Measurements from ENCODE around the gene CTRB1.
A peak's percentile ranks its signal among the peaks of the same experiment; 100 is the strongest.
"Not testable (repeated sequence)": the region's sequence is repeated elsewhere in the genome, so short reads cannot be mapped to it uniquely, and the experiment has no call there.

The CTRB1 gene

DNA sequence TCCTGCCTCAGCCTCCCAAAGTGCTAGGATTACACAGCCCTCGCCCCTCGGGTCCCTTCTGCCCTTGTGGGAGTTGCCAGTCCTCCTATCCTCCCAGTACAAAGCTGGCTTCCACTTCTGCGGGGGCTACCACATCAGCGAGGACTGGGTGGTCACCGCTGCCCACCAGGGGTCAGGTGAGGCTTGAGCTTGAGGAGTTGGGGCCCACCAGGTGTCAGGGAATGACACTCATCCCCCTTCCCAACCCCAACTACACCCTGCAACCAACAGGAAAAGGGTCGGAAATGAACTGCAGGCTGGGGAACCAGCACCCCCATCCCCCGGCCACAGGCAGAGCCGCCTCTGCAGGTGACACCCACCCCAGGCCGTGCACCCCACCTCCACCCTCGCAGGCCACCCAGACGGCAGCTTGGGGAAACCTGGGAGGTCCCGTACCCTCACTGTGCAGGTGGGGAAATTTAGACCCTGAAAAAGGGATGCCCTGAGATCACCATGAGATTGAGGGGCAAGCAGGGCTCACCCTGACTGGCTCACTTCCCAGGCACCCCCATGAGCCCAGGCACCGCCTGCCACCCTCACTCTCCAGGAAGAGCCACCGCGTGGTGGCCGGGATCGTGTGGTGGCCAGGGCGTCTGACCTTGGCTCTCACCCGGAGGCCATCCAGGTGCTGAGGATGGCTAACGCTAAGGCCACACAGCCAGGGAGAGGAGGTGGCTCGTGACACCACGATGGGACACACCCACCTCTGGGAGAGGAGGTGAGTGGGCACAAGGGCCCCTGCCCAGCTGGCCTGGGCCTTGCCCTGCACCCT, 8.0 kb downstream of the CTRB1 start:
- DNase-seq, result no peak

DNA sequence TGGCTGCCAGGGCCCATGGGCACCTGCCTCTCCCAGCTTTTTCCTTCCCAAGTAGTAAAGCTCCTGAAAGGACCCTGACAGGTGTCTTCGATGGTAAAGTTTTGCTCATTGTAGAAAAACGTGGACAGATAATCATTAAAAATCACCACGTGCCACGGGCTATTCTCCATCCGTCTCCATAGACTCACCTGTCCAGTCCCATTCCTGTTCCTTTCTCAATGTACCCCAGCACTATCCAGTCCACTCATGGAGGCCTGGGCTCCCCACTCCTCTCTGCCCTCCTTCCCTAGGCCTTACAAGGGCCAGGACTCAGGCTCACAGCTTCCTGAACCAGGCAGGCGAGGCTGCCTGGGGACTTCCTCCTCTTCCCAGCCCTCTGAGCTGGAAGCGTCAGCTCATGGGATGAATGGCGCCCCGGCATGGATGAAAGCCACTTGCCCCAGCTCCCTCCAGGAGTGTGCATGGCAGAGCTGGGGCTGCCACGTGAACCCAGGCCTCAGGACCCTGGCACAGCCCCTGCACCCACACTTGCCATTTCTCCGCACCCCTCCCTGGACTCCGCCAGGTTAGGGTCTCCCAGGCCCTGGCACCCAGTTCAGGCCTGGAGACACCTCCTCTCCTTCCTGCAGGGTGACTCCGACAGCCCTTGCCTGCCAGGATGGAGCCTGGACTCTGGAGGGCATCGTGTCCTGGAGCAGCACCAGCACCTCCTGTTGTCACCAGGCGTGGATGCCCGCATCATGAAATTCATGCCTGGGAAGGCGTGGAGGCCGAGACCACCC, 8.8 kb downstream of the CTRB1 start:
- no peak for DNase-seq

DNA sequence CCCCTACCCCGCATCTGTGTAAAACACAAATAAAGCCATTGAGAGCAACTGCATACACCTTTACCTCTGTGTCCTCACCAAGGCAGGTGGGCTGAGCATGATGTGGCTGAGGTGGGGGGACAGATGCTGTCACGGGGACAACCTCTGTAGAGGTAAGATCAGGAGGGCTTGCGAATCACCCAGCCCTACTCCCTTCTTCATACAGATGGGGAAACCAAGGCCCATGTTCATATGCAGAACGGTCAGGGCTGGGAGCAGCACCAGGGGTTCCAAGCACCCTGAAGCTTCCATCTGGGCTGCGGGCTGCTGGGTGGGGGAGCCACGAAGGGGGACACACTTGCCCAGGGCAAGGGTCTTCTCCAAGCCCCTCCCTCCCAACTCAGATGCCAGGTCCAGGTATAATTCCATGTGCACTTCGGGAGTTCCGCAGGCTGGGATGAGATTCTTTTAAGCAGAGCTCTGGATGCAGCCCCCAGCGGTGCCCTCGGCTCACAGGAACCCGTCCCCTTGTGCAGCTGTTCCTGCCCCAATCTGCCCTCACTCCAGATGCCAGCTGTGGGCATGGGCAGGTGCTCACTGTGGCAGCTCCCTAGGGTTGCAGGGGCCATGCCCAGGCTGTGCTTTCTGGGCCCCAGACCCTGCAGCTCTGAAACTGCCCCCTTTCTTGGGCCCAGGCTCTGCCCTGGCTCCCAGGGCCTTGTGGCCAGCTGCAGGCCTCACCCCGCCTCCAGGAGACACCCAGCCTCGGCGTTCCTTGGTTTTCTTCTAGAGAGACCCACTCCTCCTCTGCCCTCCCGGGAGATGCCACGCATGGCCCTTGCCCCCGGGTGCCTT, 9.6 kb downstream of the CTRB1 start:
- DNase-seq, result no peak

- DNase-seq, result no peak
Measured at GRCh38 chr16:75229172-75230031, 10.6 kb downstream of the CTRB1 start.

- no peak for DNase-seq
Measured at GRCh38 chr16:75230471-75231110, 11.8 kb downstream of the CTRB1 start.

DNA sequence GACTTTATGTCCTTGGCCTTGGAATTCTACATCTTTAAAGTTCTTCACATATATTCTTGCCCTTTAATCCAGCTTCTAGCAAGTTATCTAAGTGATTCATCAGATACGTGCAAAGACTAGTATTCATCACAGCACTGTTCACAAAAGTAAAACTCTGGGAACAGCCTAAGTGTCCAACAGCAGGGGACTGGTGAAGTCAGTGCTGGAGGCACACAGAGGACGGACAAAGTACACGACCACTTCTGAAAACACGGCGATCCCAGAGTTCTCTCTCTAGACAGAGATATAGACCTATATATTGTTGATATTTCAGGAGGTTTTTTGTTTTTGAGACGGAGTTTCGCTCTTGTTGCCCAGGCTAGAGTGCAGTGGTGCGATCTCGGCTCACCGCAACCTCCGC, 12.8 kb downstream of the CTRB1 start:
- no peak for DNase-seq

DNA sequence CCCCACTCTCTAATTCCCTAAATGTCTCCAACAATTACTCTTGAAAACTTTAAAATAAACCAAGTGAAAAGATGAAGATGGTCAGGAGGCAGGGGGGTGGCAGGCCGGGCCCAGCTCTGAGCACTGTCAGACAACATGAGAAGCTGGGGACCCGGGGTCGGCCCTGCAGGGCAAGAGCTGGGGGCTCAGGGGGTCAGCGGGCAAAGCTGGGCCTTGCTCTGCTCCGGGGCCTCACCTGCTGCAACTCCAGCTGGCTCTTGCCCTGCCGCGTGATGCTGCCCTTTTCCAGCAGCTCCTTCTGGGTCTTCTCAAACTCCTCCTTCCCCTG, 14.8 kb downstream of the CTRB1 start:
- no peak for DNase-seq

- DNase-seq, result peak in 1 of 2 donors; percentile 18
Measured at GRCh38 chr16:75234856-75235696, 16.3 kb downstream of the CTRB1 start.

- DNase-seq, result no peak
Measured at GRCh38 chr16:75235721-75236193, 17.0 kb downstream of the CTRB1 start.

- DNase-seq, result no peak
Measured at GRCh38 chr16:75236232-75236631, 17.4 kb downstream of the CTRB1 start.

DNA sequence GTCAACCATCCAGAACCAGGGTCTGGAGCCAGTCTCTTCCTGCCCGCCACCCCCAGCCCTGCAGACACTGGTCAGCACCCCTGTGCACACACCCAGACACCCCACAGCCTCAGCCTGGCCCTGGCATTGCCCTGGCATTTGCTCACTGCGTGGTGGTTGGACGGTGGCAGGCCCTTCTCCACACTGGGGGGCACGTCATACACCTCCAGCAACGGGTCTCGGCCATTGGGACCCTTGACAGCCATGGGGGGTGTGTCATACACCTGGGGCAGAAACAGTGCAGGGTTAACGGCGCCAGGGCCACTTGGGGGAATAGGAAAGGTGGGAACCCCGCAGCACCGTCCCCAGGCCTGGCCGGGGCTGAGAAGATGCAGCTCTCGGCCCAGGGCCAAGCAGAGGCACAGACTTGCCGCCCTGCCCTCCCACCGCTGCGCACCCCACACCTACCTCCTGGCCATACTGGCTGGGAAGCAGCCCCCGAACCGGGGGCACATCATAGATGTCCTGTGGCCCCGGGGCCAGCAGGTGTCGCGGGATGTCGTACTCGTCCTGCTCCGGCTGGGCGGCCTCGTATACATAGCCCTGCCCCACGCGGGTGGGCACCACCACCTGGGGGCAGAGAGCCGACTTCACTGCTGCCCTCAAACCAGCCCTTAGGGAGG, 18.1 kb downstream of the CTRB1 start:
- DNase-seq, result no peak

- no peak for DNase-seq
Measured at GRCh38 chr16:75237398-75238131, 18.8 kb downstream of the CTRB1 start.

DNA sequence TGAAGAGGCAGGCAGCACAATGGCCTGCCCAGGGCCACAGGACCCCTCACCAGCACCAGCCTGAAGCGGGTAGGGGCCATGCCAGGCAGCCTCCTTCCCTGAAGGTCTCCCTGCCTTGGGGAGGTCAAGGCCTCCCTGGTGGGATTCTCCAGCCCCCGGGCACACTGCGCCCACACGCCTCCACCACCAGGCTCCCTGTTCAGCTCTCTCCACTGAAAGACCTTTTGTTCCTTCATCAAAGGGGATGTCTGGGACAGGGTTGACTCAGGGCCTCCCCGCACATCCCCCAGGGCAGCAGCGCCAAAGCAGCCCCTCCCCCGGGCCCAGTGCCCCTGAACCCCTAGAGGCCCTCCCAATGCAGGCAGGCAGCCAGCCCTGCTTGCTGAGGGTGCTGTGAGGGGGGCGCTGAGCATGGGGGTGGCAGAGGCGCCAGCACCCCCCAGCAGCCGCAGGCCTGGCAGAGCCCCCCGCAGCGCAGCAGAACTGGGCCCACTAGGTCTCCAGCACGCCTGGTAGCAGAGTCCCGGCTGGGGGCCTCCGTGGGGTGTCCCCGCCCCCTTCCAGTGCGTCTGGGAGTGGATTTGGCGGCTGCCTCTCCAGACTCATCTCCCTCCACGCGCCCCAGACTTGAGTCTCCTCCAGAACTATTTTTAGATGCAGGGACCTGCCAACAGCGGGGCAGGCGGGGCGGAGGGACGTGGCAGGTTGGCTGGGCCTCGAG, 19.5 kb downstream of the CTRB1 start:
- DNase-seq, result peak; percentile 78 to 95

DNA sequence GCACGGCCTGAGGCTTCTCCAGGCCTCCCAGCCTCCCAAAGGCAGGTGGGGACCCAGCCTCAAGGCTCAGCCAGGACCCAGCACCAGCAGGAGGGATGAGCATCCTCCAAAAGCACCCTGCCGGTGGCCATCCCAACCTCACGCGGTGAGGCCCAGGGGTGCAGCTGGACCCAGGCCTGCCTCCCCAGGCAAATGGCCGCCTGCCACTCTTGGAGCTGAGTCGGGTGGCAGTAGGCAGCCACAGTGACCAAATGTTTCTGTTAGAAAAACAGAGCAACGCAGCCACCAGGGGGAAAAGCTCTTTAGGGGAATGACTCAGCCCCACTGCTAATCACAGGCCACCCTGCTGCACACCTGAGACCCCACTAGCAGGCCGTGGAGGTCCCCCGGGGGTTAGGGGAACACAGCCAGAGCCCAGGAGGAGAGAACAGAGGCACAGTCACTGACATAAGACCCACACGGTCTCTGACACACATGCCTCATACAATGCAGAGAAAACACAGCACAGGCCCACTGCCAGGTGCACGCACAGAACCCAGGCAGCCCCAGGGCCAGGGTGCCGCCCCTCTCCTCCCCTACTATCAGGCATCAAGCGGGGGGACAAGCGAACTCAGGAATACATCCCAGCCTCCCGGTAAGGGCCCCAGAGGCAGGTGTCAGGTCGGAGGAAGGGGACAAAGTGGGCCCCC, 20.2 kb downstream of the CTRB1 start:
- no peak for DNase-seq

GRCh38 chr16:75239542-75240122, 20.8 kb downstream of the CTRB1 start:
- DNase-seq, result no peak

DNA sequence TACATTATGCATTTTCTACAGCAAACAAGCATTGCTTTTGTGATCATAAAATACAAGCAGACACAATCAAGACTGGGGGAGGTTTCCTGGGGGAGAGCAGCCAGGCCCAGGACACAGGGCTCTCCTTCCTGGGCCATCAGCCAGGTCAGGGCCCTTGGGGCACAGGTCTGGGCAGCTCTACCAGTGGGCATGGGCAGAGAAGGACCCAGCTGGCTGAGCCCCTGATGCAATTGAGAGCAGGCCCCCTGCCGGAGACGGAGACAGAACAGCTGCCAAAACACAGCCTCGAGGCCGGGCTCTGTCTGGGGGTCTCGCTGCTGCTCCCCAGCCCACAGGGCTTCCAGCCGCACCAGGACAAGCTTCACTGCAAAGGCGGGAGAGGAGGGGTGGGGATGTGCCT, 21.8 kb downstream of the CTRB1 start:
- DNase-seq, result not testable (repeated sequence)

GRCh38 chr16:75241412-75241811, 22.6 kb downstream of the CTRB1 start:
- DNase-seq, result no peak

- no peak for DNase-seq
Measured at GRCh38 chr16:75241955-75242354, 23.2 kb downstream of the CTRB1 start.

Measured in hippocampal formation (tissue), 2 donors.